Measurements from ENCODE around the gene SLCO3A1.

Gene SLCO3A1

GRCh38 chr15:92140796-92141195 is 287.3 kb downstream of the SLCO3A1 start:
- no peak for TF ChIP-seq CTCF (IDR thresholded peaks at IDR 0.05; ENCODE audit: extremely low read depth, missing control alignments)
- DNase-seq (ENCODE audit: low spot score), result no peak

- TF ChIP-seq CTCF (IDR thresholded peaks at IDR 0.05; ENCODE audit: extremely low read depth, missing control alignments), result no peak
- no peak for DNase-seq (ENCODE audit: low spot score)
Measured at GRCh38 chr15:92141607-92142006, 288.1 kb downstream of the SLCO3A1 start.

- TF ChIP-seq CTCF (IDR thresholded peaks at IDR 0.05; ENCODE audit: extremely low read depth, missing control alignments), result no peak
- no peak for DNase-seq (ENCODE audit: low spot score)
Measured at GRCh38 chr15:92142242-92143232, 289.0 kb downstream of the SLCO3A1 start.

GRCh38 chr15:92143765-92144164 is 290.3 kb downstream of the SLCO3A1 start:
- no peak for DNase-seq (ENCODE audit: low spot score)
- no peak for TF ChIP-seq CTCF (IDR thresholded peaks at IDR 0.05; ENCODE audit: extremely low read depth, missing control alignments)

- no peak for TF ChIP-seq CTCF (IDR thresholded peaks at IDR 0.05; ENCODE audit: extremely low read depth, missing control alignments)
- DNase-seq (ENCODE audit: low spot score), result no peak
Measured at GRCh38 chr15:92146511-92147150, 293.1 kb downstream of the SLCO3A1 start.

GRCh38 chr15:92149029-92149428 is 295.5 kb downstream of the SLCO3A1 start:
- no peak for TF ChIP-seq CTCF (IDR thresholded peaks at IDR 0.05; ENCODE audit: extremely low read depth, missing control alignments)
- no peak for DNase-seq (ENCODE audit: low spot score)

- DNase-seq (ENCODE audit: low spot score), result no peak
- TF ChIP-seq CTCF (IDR thresholded peaks at IDR 0.05; ENCODE audit: extremely low read depth, missing control alignments), result no peak
Measured at GRCh38 chr15:92149465-92149864, 296.0 kb downstream of the SLCO3A1 start.

All from GM20000 (cell line).